HG03025 (cell line): ENCODE measurements around the gene EML2.
A peak's percentile ranks its signal among the peaks of the same experiment; 100 is the strongest.
"Not testable (repeated sequence)": the region's sequence is repeated elsewhere in the genome, so short reads cannot be mapped to it uniquely, and the experiment has no call there.

Source experiments
- ATAC-seq: cut with Tn5 transposase; IDR thresholded peaks from one replicate; pipeline ENCODE4 v1.9.1; 2021; ENCODE audit warnings: mild to moderate bottlenecking, moderate library complexity; ENCODE audit not compliant: unreplicated experiment, low FRiP score

The EML2 gene

DNA sequence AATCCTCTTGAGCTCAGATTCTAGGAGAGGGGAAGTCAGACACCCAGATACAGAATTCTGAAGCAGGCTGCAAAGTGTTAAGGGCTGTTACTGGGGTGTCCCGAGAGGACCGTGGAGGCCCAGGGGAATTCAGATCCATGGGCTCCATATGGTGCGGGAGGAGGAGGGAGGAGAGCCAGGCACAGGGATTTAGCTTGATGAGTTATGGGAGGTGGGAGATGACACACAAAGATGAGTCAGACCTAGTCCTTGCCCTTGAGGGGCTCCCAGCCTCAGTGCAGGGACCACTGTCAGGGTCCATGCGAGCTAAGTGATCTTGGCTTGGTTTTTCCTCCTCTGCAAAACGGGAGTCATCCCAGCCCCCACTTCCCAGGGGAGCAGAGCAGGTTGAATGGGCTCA, 14.4 kb upstream of the EML2 start:
- no peak for ATAC-seq

DNA sequence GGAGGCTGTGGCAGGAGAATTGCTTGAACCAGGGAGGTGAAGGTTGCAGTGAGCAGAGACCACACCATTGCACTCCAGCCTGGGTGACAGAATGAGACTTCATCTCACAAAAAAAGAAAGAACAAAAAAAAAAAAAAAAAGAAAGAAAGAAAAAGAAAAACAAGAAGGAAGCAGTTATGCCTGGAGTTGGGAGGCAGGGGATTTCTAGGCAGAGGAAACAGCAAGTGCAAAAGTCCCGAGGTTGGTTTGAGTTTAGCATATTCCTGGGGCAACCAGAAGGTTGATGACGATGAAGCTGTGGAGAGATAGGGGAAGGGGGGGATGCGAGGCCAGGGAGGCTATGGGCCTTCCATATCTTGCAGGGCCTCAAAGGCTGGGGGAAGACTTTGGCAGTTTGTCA, 11.5 kb upstream of the EML2 start:
- no peak for ATAC-seq

DNA sequence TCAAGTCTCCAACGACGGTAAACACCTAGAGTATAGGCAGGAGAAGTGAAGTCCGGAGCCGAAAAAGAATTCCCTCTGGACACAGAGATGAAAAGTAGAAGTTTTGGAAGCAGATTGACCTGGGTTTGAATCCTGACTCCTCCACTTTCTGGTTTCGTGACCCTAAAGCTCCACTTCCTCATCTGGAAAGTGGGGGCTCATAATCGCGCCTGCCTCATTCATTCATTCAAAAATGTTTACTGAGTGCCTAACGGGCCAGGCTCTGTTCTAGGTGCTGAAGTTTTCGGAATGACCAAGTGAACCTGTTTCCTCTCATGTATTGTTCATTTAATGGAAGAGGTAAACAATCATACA, 7.1 kb upstream of the EML2 start:
- no peak for ATAC-seq

DNA sequence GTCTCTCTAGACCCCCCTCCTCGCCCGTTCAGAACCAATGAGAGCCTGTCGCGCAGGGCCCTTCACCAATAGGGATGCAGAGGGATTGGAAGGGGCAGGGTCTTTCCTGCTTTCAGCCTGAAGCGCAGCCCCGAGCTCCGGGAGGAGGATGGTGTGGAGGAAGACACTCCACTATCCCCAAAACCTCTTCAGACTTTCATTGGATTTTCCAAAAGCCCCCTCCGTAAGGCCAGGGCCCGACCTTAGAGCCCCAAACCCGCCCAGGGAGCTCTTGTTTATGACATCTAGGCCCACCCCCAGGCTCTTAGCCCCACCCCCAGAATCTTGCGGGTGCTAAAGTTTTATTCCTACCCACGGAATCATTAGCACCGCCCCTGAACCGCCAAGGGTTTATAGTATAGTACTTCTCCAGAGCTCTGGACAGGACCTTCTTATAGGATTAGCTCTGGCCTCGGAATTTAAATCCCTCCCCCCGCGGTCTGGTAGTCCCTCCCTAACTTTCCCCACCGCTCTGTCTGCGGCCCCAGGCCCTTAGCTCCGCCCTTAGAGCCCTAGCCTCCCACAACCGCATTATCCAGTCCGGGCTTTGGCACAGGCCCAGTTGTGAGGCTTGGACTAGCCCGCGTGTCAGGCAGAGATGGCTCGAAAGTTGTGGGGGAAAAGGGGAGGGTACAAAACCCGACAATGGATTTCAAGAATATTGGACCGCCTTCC, 6.6 kb upstream of the EML2 start:
- peak; percentile 36 for ATAC-seq

DNA sequence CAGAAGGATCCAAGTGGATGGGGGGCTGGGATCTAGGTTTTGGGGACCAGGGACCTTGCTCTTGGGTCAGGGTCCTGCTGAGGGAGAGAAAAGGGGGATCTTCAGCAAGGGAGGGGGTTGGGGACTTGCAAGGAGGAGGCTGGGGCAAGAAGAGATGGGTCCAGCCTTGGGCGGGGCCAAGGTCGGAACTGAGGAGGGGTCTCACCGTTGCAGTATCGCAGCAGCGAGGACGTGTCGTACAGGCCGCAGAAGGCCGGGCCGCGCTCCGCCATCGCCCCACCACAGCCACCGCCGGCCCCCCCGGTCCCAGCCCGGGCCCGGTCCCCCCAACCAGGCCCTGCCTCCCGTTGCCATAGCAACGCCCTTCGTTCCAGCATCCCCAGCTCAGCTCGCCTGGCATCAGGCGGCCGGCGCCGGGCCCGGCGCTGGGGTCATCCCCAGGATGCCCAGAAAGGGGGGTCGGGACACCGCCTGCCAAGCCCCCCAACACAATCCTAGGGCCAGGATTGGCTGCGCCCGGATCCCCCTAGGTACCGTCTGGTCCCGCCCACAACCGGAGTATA, 6.0 kb upstream of the EML2 start:
- no peak for ATAC-seq

DNA sequence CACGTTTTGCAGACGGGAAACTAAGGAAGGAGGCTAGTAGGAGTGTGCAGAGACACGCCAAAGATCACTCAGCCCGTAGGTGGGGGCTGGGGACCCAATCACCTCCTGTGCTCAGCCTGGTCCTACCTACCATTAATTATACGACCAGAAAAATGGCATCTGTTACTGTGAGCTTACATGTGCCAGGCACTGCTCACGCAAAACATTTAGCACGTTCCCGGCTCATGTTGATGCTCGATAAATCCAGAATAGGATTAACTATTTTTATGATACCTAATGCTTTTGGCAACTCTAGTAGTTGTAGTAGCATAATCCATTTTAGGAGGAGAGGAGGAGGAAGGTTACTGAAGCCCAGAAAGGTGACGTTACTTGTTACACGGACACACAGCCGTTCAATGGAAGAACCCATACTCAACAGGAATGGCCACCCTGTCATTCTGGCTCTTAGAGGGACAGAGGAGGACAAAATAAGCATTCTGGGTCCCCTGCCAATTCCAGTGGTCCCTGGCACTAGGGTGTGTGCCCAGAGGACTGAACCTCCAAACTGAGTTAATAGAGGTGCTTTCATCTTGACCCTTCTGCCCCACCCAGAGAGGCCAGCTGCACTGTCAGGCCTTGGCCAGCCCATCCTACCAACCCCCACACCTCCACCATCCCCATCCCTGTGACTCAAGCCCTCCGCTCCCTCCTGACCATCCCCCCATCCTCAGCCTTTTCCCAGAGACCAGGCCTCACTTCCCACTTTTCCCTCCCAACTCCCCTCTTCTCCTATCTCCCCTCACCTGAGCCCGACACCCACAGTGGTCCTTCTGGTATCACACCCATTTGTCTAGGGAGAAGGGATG, 5.0 kb upstream of the EML2 start:
- no peak for ATAC-seq

DNA sequence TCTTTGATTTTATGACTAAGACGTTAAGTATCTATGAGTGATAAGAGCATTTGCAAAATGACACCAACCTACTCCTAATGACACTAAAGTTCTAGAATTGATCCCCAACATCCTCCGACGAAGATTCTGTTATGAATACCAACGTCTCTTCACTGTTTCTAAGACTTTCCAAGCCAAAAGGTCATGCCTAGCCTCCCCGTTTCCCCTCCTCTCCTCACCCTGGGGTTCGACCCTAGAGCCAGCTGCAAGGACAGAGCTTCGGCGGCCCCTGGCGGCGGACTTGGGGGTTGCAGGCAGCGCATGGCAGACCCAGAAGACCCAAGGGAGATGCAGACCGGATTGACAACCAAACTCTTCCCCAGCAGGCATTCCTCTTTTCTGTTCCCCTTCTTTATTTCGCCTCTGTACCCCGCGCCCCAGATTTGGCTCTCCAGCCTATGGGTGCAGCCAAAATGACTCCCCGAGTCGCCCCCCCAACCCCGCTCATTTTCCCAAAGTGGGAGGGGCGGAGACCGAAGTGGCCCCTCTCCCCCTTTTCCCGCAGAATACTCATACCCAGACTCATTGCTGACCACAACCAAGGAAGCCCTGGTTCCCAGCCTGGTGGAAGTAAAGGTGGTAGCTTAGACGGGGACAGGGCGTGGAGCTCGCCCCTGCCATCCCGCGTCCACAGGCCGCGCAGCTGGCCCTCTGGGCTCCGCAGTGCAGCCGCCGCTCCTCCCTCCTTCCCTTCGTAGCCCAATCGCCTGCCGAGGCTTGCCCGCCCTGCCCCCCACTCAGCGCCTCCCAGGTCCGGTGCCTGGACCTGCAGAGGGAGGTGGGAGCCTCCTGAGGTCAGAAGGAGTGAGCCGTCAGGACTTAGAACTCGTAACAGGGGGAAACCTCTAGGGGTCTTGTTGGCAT, 4.1 kb upstream of the EML2 start:
- no peak for ATAC-seq

DNA sequence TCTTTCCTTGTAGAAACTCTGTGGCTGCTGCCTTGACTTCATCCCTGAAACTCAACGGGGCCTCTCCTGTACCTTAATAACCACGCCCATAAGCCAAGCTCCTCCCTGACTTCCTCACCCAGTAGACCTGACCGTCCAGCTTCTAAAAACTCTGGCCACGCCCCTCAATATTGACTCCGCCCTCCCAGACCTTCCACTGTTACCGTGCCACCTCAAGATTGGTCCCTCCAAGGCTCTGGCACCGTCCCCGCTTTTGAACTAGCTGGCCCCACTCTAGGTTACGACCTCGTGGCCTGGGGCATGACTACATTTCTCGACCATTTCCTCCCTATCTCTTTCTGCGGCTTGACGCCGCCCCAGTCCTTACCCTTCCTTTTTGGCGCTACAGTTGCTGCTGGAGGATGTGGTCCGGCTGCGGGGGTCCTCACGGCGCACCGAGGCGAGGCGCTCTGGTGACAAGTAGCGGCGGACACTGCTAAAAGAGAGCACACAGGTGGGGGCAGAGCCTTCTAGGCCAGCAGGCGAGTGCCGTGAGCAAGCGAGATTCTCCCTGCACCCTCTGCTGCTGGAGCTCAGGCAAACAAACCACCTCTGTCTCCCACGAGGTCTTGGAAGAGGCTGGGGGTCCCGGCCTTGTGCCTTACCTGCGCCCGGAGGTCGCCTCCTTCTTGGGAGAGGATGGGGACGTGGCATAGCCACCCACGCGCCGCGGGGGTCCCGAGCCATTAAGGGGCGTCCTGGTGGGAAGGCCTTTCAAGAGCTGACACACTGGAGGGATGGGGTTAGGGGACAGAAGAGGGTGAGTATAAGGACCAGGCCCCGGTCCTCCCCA, 2.3 kb upstream of the EML2 start:
- peak; percentile 29 for ATAC-seq

DNA sequence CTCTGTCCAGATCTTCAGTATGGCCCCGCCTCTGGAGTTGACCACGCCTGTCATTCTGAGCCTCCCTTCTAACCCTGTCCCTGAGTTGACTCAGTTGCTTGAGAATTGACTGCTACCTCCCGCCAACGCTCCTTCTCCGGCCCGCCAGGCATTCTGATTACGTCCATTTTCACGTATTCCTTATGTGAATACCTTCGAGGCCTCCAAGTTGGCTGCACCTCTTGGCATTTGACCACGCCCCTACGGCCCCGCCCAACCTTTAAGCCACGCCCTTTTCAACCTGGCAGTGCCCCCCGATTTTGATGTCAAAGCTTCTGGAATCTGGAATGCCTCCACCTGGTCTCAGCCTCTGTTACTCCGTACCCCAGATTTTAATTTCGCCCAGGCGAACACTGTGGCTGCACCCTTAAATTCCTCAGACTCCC, 1.7 kb upstream of the EML2 start:
- ATAC-seq, result no peak

DNA sequence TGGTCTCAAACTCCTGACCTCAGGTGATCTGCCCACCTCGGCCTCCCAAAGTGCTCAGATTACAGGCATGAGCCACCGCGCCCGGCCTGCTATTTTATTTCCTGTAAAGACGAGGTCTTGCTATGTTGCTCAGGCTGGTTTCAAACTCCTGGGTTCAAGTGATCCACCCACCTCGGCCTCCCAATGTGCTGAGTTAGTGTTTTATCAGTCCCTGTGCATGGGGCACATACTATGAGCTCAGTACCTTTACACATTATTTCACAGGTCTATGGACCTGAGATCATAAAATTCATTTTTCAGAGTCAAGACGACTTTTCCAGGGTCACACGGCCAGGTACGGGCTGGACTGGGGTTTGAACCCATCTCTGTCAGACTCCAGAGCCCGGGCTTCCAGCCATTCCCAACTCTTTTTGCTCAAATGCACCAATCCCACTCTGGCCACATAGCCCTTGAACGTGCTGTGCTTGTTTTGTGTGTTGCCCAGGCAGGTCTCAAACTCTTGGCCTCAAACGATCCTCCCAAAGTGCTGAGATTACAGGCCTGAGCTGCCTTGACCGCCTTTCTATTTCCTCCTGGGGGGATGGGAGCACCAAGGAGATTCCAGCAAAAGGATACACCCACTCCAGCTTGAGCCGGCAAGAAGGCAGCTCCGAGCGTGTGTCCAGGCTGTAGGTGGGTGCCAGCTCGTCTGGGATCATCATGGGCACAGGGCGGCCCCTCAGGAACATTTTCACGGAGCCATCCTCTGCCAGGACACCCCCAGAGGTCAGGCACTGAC, 1.1 kb downstream of the EML2 start:
- no peak for ATAC-seq

DNA sequence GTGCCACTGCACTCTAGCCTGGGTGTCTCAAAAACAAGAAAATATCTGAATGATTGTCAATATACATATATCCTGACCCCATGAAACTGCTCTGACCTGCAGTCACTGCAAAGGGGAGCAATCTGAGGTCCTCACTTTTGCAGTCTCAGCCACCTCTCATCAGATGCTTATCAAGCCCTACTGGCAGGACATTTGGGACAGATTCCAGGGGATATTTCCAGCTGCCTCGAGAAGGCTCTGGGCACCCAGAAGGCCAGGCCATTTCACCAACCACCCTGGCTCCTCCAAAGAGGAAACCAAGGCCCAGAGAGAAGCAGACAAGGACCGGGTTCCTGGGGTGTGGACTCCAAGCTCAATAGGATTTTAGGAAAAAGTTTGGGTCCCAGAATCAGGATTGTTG, 2.3 kb downstream of the EML2 start:
- ATAC-seq, result no peak

DNA sequence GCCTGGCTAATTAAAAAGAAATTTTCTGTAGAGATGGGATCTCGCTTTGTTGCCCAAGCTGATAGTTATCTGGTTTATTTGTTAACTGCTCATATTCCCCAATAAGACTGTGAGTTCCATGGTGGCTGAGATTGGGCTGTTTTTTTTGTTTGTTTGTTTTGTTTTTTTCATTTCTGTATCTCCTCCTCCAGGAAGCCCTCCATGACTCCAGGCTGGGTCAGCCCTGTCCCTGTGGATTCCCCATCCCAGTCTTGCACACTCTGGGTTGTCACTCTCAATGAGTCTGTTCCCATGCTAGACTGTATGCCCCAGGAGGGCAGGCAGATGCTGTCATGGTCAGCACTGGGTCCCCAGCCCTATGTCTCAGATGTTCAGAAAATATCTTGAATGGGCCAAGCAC, 2.9 kb downstream of the EML2 start:
- ATAC-seq, result no peak

DNA sequence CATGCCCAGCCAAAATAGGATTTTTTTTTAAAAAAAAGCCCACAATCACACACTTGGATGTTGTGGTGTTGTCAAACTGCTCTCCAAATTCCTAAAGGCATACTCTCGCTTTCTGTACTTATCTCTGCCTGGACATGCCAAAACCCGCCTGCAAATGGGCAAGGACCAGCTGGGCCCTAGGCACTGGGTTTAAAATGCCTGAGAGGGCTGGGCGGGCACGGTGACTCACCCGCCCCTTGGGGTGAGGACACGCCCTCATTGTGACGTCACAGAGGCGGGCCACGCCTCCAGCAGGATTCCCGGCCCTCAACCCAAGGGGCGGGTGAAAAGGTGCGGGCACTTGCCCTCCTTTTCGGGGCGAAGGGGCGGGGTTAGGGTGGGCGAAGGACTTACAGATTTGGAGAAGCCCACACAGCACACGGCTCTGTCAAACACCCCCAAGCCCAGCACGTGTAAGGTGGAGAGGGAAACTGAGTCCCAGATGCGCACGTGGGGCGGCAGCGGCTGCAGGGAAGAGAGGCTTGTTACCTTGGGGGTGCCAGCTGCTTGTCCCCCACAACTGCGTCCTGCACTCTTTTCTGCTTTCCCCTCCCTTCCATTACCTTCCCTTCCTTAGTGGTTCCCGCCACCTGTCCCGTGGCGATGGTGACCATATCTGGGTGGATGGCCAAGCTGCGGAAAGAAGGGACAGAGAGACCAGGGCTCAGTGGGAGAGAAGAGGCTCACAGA, 6.6 kb downstream of the EML2 start:
- ATAC-seq, result no peak

DNA sequence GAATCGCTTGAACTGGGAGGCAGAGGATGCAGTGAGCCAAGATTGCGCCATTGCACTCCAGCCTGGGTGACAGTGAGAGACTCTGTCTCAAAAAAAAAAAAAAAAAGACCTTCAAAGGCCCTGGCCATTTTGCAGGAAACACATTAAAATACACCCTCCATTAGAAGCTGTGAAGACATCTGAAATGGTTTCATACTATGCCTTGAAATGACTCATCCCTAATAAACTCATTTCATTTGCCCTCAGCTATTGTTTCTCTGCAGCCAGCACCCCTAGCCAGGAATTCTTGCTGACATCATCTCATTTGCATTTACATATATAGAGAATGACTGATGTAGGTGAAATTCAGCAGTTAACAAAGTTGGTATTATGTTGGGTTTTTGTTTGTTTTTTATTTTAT, 8.7 kb downstream of the EML2 start:
- no peak for ATAC-seq

DNA sequence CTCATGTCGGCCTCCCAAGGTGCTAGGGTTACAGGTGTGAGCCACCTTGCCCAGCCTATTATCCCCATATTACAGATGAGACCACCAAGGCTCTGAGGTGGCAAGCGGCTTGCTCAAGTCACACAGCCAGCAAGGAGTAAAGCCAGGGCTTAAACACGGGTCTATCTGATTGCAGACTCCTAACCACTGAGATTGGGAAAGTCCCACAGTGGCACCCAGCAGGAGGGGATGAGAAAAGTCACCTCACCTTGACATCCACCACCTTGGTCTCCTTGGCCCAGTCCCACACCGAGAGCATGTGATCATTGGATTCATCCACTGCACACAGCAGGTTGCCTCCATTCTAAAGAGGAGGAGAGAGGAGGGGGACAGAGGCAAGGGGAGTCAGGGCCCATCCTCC, 9.5 kb downstream of the EML2 start:
- ATAC-seq, result no peak

DNA sequence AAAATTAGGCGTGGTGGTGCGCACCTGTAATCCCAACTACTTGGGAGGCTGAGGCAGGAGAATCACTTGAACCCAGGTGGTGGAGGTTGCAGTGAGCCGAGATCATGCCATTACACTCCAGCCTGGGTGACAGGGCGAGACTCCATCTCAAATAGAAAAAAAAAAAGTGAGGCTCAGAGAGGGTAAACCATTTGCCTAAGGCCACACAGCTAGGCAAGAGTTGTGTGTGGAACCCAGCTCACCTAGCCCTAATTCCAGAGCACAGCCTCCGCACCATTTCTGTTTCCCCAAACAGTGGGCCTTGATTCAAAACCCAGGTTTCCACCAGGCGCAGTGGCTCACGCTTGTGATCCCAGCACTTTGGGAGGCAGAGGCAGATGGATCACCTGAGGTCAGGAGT, 11.0 kb downstream of the EML2 start:
- not testable (repeated sequence) for ATAC-seq

DNA sequence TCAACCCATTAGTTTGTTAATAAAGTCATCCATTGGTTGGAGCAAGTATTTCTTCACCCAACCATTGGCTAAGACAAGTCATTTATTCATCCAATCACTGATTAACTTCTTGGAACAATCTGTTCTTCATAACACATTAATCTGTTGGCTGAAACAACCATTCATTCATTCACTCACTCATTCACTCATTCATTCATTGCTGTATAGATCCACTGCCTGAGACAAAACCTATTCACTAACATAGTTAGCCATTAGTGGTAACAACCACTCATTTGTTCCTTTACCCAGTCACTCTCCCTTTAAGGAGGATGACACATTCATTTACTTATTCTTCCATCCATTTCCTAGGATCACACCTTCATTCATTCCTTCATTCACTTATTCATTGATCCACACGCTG, 15.2 kb downstream of the EML2 start:
- no peak for ATAC-seq

DNA sequence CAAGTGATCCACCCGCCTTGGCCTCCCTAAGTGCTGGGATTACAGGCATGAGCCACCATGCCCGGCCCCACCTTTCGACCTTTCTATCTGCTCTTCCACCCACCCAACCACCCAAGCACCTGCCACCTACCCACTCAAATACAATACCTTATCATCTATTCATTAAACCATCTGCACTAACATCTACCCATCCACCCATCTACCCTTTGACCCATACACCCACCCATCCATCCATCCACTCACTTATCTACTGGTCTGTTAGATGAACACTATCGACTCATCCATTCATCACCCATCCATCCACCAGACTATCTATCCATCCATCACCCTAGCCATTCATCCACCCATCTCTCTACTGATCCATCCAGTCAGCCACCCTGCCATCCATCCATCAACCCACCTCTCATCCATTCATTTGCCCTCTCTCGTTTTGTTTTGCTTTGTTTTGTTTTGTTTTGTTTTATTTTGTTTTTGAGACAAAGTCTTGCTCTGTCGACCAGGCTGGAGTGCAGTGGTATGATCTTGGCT, 17.2 kb downstream of the EML2 start:
- no peak for ATAC-seq
